GM18867 (cell line): ENCODE results near the gene CNTN5.

Experiments used
- ATAC-seq: cut with Tn5 transposase; IDR thresholded peaks from one replicate; pipeline ENCODE4 v1.9.1; 2021; ENCODE audit warnings: mild to moderate bottlenecking, moderate library complexity; ENCODE audit not compliant: unreplicated experiment

CNTN5 gene

GRCh38 chr11:99501655-99502054, 480.9 kb downstream of the CNTN5 start:
- no peak for ATAC-seq

DNA sequence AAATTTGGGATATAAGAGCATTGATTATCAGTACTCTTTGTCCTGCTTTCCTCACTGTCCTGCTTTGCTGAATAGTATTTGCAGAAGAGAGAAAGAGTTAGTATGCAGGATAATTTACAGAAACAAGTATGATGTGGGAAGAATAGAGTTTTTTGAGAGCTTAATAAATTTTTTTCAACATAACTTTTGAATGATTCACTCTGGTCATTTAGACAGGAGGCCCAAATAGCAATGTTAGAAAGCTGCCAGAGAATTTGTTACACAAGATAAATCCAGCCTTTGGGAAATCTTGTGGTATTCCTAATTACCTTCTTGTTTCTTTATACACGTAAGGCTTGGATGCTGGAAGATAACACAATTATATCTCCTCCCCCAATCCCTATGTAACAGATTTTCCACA, 484.6 kb downstream of the CNTN5 start:
- no peak for ATAC-seq

GRCh38 chr11:99505831-99506230, 485.1 kb downstream of the CNTN5 start:
- ATAC-seq: no peak

GRCh38 chr11:99509863-99510262, 489.1 kb downstream of the CNTN5 start:
- ATAC-seq: no peak

- ATAC-seq: no peak
These were observed 492.6 kb downstream of the CNTN5 start for GRCh38 chr11:99513368-99513767.

DNA sequence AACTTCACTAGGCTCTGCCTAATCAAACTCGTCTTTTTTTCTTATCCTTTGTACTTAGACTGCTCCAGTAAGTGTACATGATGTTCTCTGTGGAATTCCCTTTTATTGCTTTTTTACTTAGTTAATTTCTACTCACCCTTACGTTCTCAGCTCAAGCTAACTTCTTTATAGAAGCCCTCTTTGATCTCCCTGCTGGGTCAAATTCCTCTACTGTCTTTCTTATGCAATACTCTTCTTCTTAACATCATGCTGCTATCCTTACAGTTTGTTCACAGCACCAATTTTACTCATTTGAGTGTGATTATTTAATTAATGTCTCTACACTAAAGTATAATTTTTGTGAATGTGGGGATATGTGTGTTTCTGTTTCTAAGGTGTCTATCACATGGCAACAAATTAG, 498.3 kb downstream of the CNTN5 start:
- ATAC-seq: no peak

- ATAC-seq: no peak
These were observed 501.9 kb downstream of the CNTN5 start for GRCh38 chr11:99522467-99523173.

GRCh38 chr11:99531468-99531867, 510.7 kb downstream of the CNTN5 start:
- no peak for ATAC-seq

- peak; percentile 77 for ATAC-seq
These were observed 514.1 kb downstream of the CNTN5 start for GRCh38 chr11:99534812-99535211.

DNA sequence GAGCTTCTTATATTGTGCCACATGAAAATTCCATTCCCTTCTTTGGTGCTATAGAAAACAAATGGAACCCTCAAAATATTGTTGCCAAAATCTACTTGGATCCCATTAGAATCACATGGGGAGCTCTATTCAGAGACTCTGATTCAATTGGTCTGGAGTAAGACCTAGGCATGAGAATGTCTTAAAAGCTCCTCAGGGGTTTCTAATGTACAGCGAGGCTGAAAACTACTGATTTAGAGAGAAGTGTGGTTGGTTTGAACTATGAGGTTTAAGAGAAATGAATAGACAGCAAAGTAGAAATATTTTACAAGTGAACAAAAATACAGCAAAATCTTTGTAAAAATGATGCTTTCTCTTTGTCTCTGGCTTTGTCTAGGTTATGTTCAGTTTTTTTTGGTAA, 514.7 kb downstream of the CNTN5 start:
- peak; percentile 58 for ATAC-seq

DNA sequence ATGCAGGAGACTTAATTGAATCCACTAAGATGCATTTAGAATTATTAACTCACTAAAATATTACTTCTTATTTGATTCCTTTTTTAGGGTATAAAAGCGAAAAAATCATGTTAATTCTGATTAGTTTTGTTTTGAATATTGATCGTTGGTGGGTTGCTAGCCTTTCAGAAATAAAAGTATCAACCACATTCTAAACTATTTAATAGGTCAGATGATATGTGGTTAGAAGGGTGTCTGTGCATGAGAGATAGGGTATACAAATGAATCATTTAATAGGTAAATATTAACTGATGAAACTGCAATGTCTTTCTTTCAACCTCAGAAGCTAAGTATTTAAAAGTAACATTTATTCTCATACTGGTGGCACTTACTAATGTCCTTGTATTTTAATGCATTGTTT, 515.1 kb downstream of the CNTN5 start:
- ATAC-seq: peak; percentile 69

- ATAC-seq: no peak
These were observed 516.9 kb downstream of the CNTN5 start for GRCh38 chr11:99537681-99538080.

DNA sequence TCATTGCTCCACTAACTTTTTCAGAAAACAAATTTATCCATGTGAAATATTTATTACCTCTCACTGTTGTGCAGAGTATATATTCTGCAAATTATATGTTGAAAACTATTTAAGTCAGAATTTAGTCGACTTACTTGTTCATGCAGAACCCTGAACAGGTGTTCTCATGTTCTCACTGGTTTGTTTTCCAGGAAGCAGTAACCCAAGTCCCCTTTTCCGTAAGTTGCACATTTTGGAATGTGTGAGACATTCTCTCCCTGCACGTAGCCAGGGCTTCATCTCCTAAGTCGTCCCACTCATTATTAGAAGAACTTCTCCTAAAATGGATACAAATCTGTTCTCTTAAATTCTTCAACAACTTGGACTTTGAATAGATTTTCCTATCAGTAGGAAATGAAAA, 524.9 kb downstream of the CNTN5 start:
- no peak for ATAC-seq

DNA sequence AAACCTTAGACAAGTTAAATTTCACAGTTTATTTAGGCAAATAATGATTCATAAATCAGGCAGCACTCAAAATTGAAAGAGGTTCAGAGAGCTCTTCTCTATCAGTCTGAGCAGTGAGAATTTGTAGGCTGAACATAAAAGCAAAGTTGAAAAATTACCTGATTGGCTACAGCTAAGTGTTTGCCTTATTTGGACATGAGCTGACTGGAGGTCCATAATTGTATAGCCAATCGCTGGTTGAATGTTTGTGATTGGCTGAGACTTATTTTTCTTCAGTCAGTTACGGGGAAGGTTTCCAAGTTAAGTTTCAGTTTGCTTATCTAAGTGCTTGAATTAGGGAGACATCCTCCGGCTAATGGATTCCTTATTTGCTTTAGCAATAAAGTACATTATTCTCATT, 527.5 kb downstream of the CNTN5 start:
- ATAC-seq: peak; percentile 72

GRCh38 chr11:99554232-99554903, 533.6 kb downstream of the CNTN5 start:
- no peak for ATAC-seq

DNA sequence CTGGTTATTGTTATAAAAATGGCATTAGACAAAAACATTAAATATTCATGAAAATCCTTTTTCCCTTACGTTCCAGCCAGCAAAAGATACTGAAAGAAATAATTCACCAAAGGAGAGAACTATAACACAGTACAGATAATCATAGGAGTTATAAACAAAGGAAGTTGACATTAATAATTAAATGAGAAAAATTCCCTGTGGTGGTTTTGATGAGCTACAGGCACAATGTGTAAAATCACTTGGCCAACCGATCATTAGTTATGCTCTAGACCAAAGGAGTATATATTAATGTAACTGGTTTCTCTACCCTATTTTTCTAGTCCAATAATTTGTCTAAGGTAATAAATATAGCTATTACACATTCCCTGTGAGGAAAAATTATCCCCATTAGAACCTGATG, 534.7 kb downstream of the CNTN5 start:
- ATAC-seq: no peak

DNA sequence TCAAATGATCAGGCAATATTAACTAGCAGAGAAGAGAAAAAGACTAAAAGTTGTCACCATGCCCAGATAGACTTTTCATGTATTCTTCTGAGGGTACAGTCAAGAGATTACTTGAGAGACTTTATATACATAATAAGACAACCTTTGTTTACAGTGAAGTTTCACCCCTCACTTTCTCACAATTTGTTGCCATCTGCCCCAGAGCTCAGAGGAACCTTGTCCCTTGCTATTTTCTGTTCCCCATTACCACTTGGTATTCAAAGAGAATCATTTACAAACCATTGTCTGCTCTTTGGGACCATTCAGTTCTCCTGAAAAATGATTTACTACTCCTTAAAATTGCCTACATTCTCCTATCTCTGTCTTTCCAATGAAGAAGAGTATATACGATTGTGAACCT, 544.6 kb downstream of the CNTN5 start:
- peak; percentile 53 for ATAC-seq

DNA sequence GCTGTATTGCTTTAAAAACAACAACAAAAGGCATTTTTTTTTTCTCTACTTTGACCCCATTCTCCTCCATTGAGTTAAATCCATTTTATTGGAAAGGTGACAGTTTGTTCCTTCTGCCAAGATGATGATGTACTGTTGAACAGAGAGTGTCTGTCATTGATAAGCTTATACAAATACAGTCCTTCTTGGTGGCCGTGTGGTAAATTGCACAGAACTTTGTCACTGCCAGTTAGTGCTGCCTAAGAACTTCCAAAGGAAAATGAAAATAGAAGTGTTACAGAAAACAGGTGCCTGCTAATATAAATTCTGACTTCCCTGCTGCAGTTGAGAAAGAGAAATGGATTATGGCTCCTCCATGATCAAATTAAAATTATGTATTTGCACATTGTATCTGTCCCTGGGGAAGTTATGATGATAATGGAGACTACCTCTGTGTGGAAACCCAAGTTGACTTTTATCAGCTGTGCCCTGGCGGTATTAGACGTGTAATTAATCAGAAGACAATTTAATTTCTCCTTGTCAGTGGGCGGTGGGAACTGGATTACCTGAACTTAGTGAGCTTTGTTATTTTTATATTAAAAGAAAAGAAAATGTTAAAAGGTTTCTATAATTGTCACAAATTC, 546.7 kb downstream of the CNTN5 start:
- no peak for ATAC-seq

DNA sequence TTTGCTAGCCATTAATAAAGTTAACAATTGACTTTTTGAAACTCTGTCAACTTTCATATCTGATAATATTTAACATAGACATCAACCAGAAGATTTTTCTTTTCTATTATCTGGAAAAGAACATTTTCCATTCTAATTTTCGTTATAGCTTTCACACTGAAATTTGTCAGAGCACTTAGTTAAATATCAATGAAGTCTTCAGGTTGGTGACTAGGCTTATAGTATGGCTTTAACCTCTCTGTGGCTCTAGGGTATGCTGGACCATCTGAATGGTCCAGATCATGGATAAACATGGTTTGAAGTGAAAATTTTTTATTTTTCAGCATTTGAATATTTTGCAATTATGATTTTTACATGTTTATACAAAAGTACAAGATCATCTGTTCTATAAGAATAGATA, 548.1 kb downstream of the CNTN5 start:
- no peak for ATAC-seq

DNA sequence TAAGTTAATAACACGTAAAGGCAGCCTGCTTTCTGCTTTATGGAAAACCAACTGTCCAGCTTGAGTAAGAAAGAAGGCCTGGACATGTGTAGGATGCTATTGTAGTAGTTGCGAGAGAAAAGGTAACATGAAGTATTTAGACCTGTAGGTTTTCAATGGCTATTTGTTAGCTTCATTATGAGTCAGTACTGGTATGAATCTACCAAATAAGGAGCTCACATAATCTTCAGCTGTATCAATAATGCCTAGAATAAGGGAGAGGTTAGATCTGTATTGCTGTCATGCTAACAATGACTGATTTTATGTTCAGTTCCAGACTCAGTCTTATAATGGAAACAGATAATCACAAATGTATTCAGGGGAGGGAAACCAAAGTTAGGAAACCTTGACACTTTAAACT, 550.3 kb downstream of the CNTN5 start:
- peak; percentile 73 for ATAC-seq

GRCh38 chr11:99584830-99585229, 564.1 kb downstream of the CNTN5 start:
- no peak for ATAC-seq

DNA sequence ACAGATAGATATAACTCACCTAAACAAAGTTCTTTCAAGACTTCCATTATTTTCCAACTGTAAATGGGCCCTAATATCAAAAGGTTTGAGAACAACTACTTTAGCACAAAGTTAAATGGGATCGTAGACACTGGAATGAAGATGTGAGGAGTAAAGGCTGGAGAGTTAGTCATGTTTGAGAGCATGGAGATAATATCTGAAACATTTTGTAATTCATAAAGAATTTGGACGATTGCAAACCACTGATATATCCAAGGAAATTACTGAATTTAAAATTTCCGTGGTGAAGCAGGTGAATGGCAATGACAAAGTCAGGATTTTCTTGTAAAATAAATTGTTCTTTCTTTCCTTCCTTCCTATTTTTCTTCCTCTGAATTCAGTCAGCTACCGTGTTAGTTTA, 564.9 kb downstream of the CNTN5 start:
- no peak for ATAC-seq
